ENCODE measurements around the gene TPH1.

DNA sequence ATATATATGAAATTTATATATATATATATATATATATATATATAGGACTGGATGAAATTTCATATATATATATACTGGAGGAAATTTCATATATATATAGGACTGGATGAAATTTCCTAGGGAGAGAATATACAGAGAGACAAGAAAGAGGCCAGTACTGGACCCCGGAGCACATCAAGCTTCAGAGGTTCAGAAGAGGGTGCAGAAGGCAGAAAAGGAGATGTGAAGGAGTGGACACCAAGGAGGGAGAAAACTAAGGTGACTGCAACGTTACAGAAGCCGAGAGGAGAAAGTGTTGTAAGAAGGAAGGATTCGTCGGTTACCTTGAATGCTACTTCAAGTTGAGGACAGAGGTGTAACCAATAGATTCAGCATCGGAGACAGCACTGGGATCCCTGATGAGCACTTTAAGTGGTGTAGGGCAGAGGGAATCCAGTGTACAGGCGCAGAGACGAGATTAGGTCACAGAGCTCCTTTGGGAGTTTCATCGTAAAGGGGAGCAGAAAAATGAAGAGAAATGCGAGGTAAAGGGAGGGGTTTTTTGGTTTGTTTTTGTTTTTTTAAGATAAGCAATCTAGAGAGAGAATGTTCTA lies 8.5 kb upstream of the TPH1 start:
- TF ChIP-seq, protein P1, sequence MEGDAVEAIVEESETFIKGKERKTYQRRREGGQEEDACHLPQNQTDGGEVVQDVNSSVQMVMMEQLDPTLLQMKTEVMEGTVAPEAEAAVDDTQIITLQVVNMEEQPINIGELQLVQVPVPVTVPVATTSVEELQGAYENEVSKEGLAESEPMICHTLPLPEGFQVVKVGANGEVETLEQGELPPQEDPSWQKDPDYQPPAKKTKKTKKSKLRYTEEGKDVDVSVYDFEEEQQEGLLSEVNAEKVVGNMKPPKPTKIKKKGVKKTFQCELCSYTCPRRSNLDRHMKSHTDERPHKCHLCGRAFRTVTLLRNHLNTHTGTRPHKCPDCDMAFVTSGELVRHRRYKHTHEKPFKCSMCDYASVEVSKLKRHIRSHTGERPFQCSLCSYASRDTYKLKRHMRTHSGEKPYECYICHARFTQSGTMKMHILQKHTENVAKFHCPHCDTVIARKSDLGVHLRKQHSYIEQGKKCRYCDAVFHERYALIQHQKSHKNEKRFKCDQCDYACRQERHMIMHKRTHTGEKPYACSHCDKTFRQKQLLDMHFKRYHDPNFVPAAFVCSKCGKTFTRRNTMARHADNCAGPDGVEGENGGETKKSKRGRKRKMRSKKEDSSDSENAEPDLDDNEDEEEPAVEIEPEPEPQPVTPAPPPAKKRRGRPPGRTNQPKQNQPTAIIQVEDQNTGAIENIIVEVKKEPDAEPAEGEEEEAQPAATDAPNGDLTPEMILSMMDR (IDR thresholded peaks at IDR 0.05 in 4 of 5, conservative IDR thresholded peaks at IDR 0.05 in 1 of 5) = no peak
- TF ChIP-seq POLR2A (IDR thresholded peaks at IDR 0.05) = no peak

Data from gastrocnemius medialis (tissue), 4 donors.